ENCODE measurements around the gene RASAL2.

GRCh38 chr1:178101266-178101630, 7.3 kb downstream of the RASAL2 start:
- TF ChIP-seq EZH2 (IDR thresholded peaks at IDR 0.05), result no peak
- no peak for TF ChIP-seq CTCF (IDR thresholded peaks at IDR 0.05)

Data from neural progenitor cell (in vitro differentiated cells).